ENCODE measurements around the gene COL4A6. TPM values are rescaled to one million over a fixed set of nuclear protein-coding genes. Genes with fewer than 3 reads are reported as not detected.

Gene COL4A6
- total and polyA plus RNA-seq, 8 donors: 0.58 to 30.8 (median 9.0) TPM

DNA sequence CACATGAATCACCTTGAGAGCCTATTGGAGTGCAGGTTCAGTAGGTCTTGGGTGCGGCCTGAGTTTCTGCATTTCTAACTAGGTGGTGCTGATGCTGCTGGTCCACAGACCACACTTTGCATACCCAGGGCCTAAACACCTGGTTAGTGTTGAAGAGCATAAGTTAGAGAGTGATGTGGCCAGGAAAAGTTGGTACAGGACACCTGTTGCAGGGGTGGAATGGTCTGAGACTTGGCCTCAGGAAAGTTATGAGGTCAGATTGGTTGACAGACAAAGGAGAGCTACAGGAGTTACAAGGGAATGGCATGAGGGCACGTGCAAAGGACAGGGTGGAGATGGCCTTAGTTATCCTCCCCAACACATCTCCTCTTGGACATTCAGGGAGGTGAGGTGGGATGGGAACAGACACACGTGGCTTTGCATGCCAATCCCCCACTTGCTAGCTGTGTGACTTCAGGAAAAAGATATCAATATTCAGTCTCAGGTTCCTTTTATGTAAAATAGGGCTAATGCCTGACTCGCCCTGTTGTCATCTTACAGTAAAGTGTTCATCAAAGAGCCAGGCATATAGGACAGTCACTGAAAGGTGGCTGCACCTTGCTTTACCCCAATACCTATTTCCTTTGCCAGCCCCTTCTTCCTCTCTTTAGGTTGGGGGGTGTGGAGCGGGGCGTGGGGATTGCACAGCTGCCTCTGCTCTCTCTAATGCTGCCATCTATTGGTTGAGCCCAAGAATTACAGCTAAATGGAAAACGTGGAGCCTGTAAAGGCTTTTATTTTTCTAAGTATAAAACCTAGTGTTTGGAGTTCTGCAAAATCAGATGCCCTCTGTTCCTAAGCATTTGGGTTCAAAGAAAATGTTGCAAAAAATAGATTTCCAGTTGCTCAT lies 299.2 kb downstream of the COL4A6 start:
- Histone ChIP-seq H3K27ac (no peak overlapping the region), H3K36me3 (peaks cover 0 to 80% (median 62%) of the 10 kb centered on the region in 4 donors), H3K9me3 (peaks cover 0 to 11% (median 5%) of the 10 kb centered on the region in 4 donors), H3K27me3 (peaks cover 0 to 3% (median 0%) of the 10 kb centered on the region in 3 donors), H3K4me3 (no peak overlapping the region), H3K4me1 (no peaks in the 10 kb centered on the region)
- intact Hi-C loops (cut with DNase I; ENCODE audit: low total_unique reads): no loop called here
- TF ChIP-seq POLR2A (IDR thresholded peaks at IDR 0.05): no peak
- TF ChIP-seq, protein P1, sequence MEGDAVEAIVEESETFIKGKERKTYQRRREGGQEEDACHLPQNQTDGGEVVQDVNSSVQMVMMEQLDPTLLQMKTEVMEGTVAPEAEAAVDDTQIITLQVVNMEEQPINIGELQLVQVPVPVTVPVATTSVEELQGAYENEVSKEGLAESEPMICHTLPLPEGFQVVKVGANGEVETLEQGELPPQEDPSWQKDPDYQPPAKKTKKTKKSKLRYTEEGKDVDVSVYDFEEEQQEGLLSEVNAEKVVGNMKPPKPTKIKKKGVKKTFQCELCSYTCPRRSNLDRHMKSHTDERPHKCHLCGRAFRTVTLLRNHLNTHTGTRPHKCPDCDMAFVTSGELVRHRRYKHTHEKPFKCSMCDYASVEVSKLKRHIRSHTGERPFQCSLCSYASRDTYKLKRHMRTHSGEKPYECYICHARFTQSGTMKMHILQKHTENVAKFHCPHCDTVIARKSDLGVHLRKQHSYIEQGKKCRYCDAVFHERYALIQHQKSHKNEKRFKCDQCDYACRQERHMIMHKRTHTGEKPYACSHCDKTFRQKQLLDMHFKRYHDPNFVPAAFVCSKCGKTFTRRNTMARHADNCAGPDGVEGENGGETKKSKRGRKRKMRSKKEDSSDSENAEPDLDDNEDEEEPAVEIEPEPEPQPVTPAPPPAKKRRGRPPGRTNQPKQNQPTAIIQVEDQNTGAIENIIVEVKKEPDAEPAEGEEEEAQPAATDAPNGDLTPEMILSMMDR (IDR thresholded peaks at IDR 0.05): peak in 1 of 7 experiments; percentile 19
- no peak for DNase-seq
- WGBS, 5 donors: 57 to 87% (median 76%) methylated on average over 5 to 7 of the region's 7 CpGs

DNA sequence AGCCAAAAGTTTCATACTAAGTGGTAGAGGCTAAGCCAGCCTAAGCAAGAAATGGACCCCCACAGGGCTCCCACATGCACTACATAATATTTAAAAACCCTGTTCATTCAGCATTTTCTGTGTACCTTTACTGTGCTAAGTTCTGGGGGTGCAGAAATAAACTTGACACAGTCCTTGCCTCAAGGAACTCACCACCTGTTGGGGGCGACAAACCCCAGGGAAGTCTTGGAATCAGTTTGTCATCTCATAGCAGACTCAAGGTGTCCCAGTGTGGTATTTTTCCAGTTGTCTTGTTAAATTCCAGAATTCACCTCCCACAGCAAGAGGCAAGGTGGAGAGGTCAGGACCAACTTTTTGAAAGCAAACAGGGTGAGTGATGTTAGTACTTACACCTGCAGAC lies 303.5 kb downstream of the COL4A6 start:
- TF ChIP-seq EP300 (IDR thresholded peaks at IDR 0.05) (no peak), POLR2A (IDR thresholded peaks at IDR 0.05) (no peak), POLR2AphosphoS5 (IDR thresholded peaks at IDR 0.05) (no peak)
- TF ChIP-seq, protein P1 (IDR thresholded peaks at IDR 0.05): no peak

DNA sequence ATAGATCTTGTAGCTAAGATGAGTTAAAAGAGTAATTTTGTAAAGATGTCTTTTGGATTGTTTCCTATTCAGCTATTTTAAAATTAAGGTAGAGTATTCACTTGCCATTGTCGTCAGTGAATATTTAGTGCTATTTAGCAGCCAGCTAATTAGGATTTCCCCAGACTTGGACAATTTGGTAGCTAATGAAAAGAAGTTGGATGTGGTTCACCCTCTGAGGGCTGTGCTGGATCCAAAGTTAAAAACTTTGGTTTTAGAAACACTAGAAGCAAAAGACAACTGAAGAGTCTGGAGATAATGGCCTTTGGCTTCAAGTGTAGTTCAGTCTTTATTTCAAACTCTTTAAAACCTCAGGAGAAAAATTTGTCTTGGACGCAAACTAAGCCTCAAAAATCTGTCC lies 305.3 kb downstream of the COL4A6 start:
- H3K4me1 ChIP-seq: no peaks in the 10 kb centered on the region
- H3K27me3 ChIP-seq: no peaks in the 10 kb centered on the region
- intact Hi-C loops (cut with DNase I; ENCODE audit: low total_unique reads): no loop called here
- 76 to 89% (median 83%) methylated on average over 2 of the region's 2 CpGs for WGBS, 5 donors
- no peak for TF ChIP-seq POLR2A (IDR thresholded peaks at IDR 0.05)
- TF ChIP-seq POLR2AphosphoS5 (IDR thresholded peaks at IDR 0.05): no peak
- TF ChIP-seq, protein P1 (IDR thresholded peaks at IDR 0.05): no peak
- no peak for TF ChIP-seq EP300 (IDR thresholded peaks at IDR 0.05)
- H3K36me3 ChIP-seq: peaks cover 0 to 38% (median 27%) of the 10 kb centered on the region in 4 donors
- no peak overlapping the region for H3K27ac ChIP-seq
- DNase-seq: peak in 1 of 2 donors; percentile 15
- H3K9me3 ChIP-seq: no peaks in the 10 kb centered on the region
- no peak overlapping the region for H3K4me3 ChIP-seq

More for the DNA sequence above, 303.5 kb downstream of the COL4A6 start:
- Histone ChIP-seq H3K36me3 (peaks cover 0 to 53% (median 46%) of the 10 kb centered on the region in 4 donors), H3K4me1 (no peaks in the 10 kb centered on the region), H3K9me3 (peaks cover 0 to 7% (median 3%) of the 10 kb centered on the region in 4 donors), H3K4me3 (no peak overlapping the region), H3K27ac (no peak overlapping the region), H3K27me3 (peaks cover 0 to 3% (median 0%) of the 10 kb centered on the region in 3 donors)
- 57 to 88% (median 75%) methylated on average over 1 of the region's 1 CpG for WGBS, 5 donors
- intact Hi-C loops (cut with DNase I; ENCODE audit: low total_unique reads): no loop called here
- no peak for DNase-seq

DNA sequence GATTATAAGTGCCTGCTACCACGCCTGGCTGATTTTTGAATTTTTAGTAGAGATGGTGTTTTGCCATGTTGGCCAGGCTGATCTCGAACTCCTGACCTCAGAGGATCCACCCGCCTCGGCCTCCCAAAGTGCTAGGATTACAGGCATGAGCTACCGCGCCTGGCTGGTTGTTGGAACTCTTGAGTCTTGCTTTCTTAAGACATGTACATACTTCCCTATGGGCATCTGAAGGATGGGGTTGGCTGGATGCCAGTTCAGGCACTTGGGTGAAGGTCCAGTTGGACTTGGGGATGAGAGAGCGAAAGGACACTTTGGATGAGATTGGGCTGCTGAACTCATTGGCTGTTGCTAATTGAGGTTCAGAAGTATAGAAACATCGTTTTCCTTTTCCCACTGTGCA lies 306.2 kb downstream of the COL4A6 start:
- Histone ChIP-seq H3K27me3 (no peaks in the 10 kb centered on the region), H3K4me1 (no peaks in the 10 kb centered on the region), H3K27ac (no peak overlapping the region), H3K4me3 (no peak overlapping the region), H3K36me3 (peaks cover 0 to 33% (median 22%) of the 10 kb centered on the region in 4 donors), H3K9me3 (no peaks in the 10 kb centered on the region)
- DNase-seq: no peak
- no peak for TF ChIP-seq POLR2AphosphoS5 (IDR thresholded peaks at IDR 0.05)
- 82 to 93% (median 91%) methylated on average over 5 to 8 of the region's 8 CpGs for WGBS, 5 donors
- intact Hi-C loops (cut with DNase I; ENCODE audit: low total_unique reads): no loop called here

DNA sequence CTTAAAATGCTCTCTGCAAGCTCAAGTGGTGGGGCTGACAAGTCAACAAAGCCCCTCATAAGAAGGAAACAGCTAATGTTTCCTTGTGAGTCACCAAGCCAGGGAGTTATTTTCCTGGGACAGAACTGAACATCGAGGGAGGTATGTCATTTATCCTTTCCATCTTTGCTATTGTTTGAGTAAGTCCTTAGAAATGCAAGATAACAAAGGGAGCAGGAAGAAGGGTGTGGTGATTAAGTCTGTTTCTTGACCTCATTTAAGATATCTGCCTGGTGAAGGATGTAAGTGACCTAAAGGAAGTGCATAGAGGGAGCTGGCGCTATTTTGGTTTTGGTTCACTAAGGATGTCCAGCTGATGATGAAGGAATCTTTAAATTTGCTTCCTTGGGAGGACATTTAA lies 306.8 kb downstream of the COL4A6 start:
- H3K27me3 ChIP-seq: no peaks in the 10 kb centered on the region
- H3K4me3 ChIP-seq: no peak overlapping the region
- H3K9me3 ChIP-seq: no peaks in the 10 kb centered on the region
- TF ChIP-seq POLR2A (IDR thresholded peaks at IDR 0.05): no peak
- TF ChIP-seq, protein P1 (IDR thresholded peaks at IDR 0.05): no peak
- TF ChIP-seq POLR2AphosphoS5 (IDR thresholded peaks at IDR 0.05): peak in 1 of 3 donors; percentile 27
- TF ChIP-seq EP300 (IDR thresholded peaks at IDR 0.05): no peak
- peak in 1 of 2 donors; percentile 11 for DNase-seq
- H3K27ac ChIP-seq: no peak overlapping the region
- no peaks in the 10 kb centered on the region for H3K4me1 ChIP-seq
- peaks cover 0 to 36% (median 20%) of the 10 kb centered on the region in 4 donors for H3K36me3 ChIP-seq
- 45 to 77% (median 57%) methylated on average over 2 of the region's 2 CpGs for WGBS, 5 donors
- intact Hi-C loops (cut with DNase I; ENCODE audit: low total_unique reads): no loop called here
